ENCODE results near the gene HEPACAM2.

The HEPACAM2 gene

GRCh38 chr7:93226310-93226709 is at the start of gene HEPACAM2:
Gene HEPACAM2, minus strand, starts transcription at chr7:93226469.
- TF ChIP-seq CTCF (IDR thresholded peaks at IDR 0.05), result no peak
- Mint-ChIP-seq H3K36me3 (ENCODE audit: low read depth) (no peaks in the 10 kb centered on the region), H3K4me1 (peaks cover under 1% of the 10 kb centered on the region), H3K4me3 (no peak within 1 kb of the TSS), H3K27me3 (ENCODE audit: low read depth, poor library complexity) (peaks cover 36% of the 10 kb centered on the region), H3K27ac (no peak within 1 kb of the TSS), H3K9me3 (no peaks in the 10 kb centered on the region)
- DNase-seq, result no peak

GRCh38 chr7:93265220-93265619 is 39.0 kb upstream of the HEPACAM2 start:
- no peaks in the 10 kb centered on the region for H3K4me1 Mint-ChIP-seq
- H3K9me3 Mint-ChIP-seq, result no peaks in the 10 kb centered on the region
- no peak overlapping the region for H3K27ac Mint-ChIP-seq
- DNase-seq, result no peak
- no peak overlapping the region for H3K4me3 Mint-ChIP-seq
- TF ChIP-seq CTCF (IDR thresholded peaks at IDR 0.05), result no peak
- no peaks in the 10 kb centered on the region for H3K27me3 Mint-ChIP-seq (ENCODE audit: low read depth, poor library complexity)
- no peaks in the 10 kb centered on the region for H3K36me3 Mint-ChIP-seq (ENCODE audit: low read depth)

- Mint-ChIP-seq H3K9me3 (no peaks in the 10 kb centered on the region), H3K4me1 (no peaks in the 10 kb centered on the region), H3K27me3 (ENCODE audit: low read depth, poor library complexity) (no peaks in the 10 kb centered on the region), H3K27ac (no peak overlapping the region), H3K4me3 (no peak overlapping the region), H3K36me3 (ENCODE audit: low read depth) (no peaks in the 10 kb centered on the region)
- no peak for TF ChIP-seq CTCF (IDR thresholded peaks at IDR 0.05)
- DNase-seq, result no peak
These were observed 36.3 kb upstream of the HEPACAM2 start for GRCh38 chr7:93262535-93262934.

- no peaks in the 10 kb centered on the region for H3K36me3 Mint-ChIP-seq (ENCODE audit: low read depth)
- DNase-seq, result no peak
- no peak overlapping the region for H3K4me3 Mint-ChIP-seq
- H3K9me3 Mint-ChIP-seq, result no peaks in the 10 kb centered on the region
- no peak for TF ChIP-seq CTCF (IDR thresholded peaks at IDR 0.05)
- H3K4me1 Mint-ChIP-seq, result no peaks in the 10 kb centered on the region
- H3K27ac Mint-ChIP-seq, result no peak overlapping the region
- H3K27me3 Mint-ChIP-seq (ENCODE audit: low read depth, poor library complexity), result no peaks in the 10 kb centered on the region
These were observed 32.4 kb upstream of the HEPACAM2 start for GRCh38 chr7:93258661-93259060.

GRCh38 chr7:93249491-93250148 is 23.4 kb upstream of the HEPACAM2 start:
- DNase-seq, result peak; percentile 18
- H3K4me1 Mint-ChIP-seq, result no peaks in the 10 kb centered on the region
- H3K27me3 Mint-ChIP-seq (ENCODE audit: low read depth, poor library complexity), result no peaks in the 10 kb centered on the region
- no peak overlapping the region for H3K4me3 Mint-ChIP-seq
- H3K36me3 Mint-ChIP-seq (ENCODE audit: low read depth), result no peaks in the 10 kb centered on the region
- H3K27ac Mint-ChIP-seq, result no peak overlapping the region
- no peak for TF ChIP-seq CTCF (IDR thresholded peaks at IDR 0.05)
- no peaks in the 10 kb centered on the region for H3K9me3 Mint-ChIP-seq

All from nephron progenitor cell (in vitro differentiated cells).